ENCODE measurements around the gene VOPP1. TPM values are rescaled to one million over a fixed set of nuclear protein-coding genes. Genes with fewer than 3 reads are reported as not detected.
A peak's percentile ranks its signal among the peaks of the same experiment; 100 is the strongest.

Gene VOPP1
- total RNA-seq, 1 experiment from 2014 or later = 113 TPM

GRCh38 chr7:55539380-55539779 lies 32.9 kb downstream of the VOPP1 start:
- no peak for DNase-seq (ENCODE audit: low read depth)

GRCh38 chr7:55538538-55538937 lies 33.8 kb downstream of the VOPP1 start:
- DNase-seq (ENCODE audit: low read depth) = no peak
- in situ Hi-C loops (cut with HindIII; ENCODE audit: low pct_unique_long_range_greater_than_20kb, low sequenced_read_pairs) = no loop called here

More at GRCh38 chr7:55539380-55539779, 32.9 kb downstream of the VOPP1 start:
- in situ Hi-C loops (cut with HindIII; ENCODE audit: low pct_unique_long_range_greater_than_20kb, low sequenced_read_pairs) = no loop called here

GRCh38 chr7:55537458-55537990 lies 34.8 kb downstream of the VOPP1 start:
- in situ Hi-C loops (cut with HindIII; ENCODE audit: low pct_unique_long_range_greater_than_20kb, low sequenced_read_pairs) = no loop called here
- DNase-seq (ENCODE audit: low read depth) = no peak

- in situ Hi-C loops (cut with HindIII; ENCODE audit: low pct_unique_long_range_greater_than_20kb, low sequenced_read_pairs) = no loop called here
- DNase-seq (ENCODE audit: low read depth) = no peak
Observed at GRCh38 chr7:55536619-55537457, 35.5 kb downstream of the VOPP1 start.

- in situ Hi-C loops (cut with HindIII; ENCODE audit: low pct_unique_long_range_greater_than_20kb, low sequenced_read_pairs) = no loop called here
- DNase-seq (ENCODE audit: low read depth) = no peak
Observed at GRCh38 chr7:55535617-55536016, 36.7 kb downstream of the VOPP1 start.

- no peak for DNase-seq (ENCODE audit: low read depth)
- in situ Hi-C loops (cut with HindIII; ENCODE audit: low pct_unique_long_range_greater_than_20kb, low sequenced_read_pairs) = no loop called here
Observed at GRCh38 chr7:55534916-55535590, 37.2 kb downstream of the VOPP1 start.

- DNase-seq (ENCODE audit: low read depth) = no peak
- in situ Hi-C loops (cut with HindIII; ENCODE audit: low pct_unique_long_range_greater_than_20kb, low sequenced_read_pairs) = no loop called here
Observed at GRCh38 chr7:55534262-55534915, 37.9 kb downstream of the VOPP1 start.

- no peak for DNase-seq (ENCODE audit: low read depth)
- in situ Hi-C loops (cut with HindIII; ENCODE audit: low pct_unique_long_range_greater_than_20kb, low sequenced_read_pairs) = no loop called here
Observed at GRCh38 chr7:55533729-55534080, 38.6 kb downstream of the VOPP1 start.

GRCh38 chr7:55533050-55533728 lies 39.1 kb downstream of the VOPP1 start:
- in situ Hi-C loops (cut with HindIII; ENCODE audit: low pct_unique_long_range_greater_than_20kb, low sequenced_read_pairs) = no loop called here
- peak; percentile 56 for DNase-seq (ENCODE audit: low read depth)

- no peak for DNase-seq (ENCODE audit: low read depth)
- in situ Hi-C loops (cut with HindIII; ENCODE audit: low pct_unique_long_range_greater_than_20kb, low sequenced_read_pairs) = no loop called here
Observed at GRCh38 chr7:55532150-55532917, 40.0 kb downstream of the VOPP1 start.

- DNase-seq (ENCODE audit: low read depth) = no peak
- in situ Hi-C loops (cut with HindIII; ENCODE audit: low pct_unique_long_range_greater_than_20kb, low sequenced_read_pairs) = no loop called here
Observed at GRCh38 chr7:55531536-55531935, 40.8 kb downstream of the VOPP1 start.

- no peak for DNase-seq (ENCODE audit: low read depth)
- in situ Hi-C loops (cut with HindIII; ENCODE audit: low pct_unique_long_range_greater_than_20kb, low sequenced_read_pairs) = no loop called here
Observed at GRCh38 chr7:55527307-55527706, 45.0 kb downstream of the VOPP1 start.

- in situ Hi-C loops (cut with HindIII; ENCODE audit: low pct_unique_long_range_greater_than_20kb, low sequenced_read_pairs) = no loop called here
Observed at GRCh38 chr7:55526770-55527169, 45.5 kb downstream of the VOPP1 start.

GRCh38 chr7:55526329-55526728 lies 46.0 kb downstream of the VOPP1 start:
- in situ Hi-C loops (cut with HindIII; ENCODE audit: low pct_unique_long_range_greater_than_20kb, low sequenced_read_pairs) = no loop called here

More at GRCh38 chr7:55526770-55527169, 45.5 kb downstream of the VOPP1 start:
- no peak for DNase-seq (ENCODE audit: low read depth)

GRCh38 chr7:55524558-55525310 lies 47.6 kb downstream of the VOPP1 start:
- DNase-seq (ENCODE audit: low read depth) = no peak
- in situ Hi-C loops (cut with HindIII; ENCODE audit: low pct_unique_long_range_greater_than_20kb, low sequenced_read_pairs) = no loop called here

More at GRCh38 chr7:55526329-55526728, 46.0 kb downstream of the VOPP1 start:
- no peak for DNase-seq (ENCODE audit: low read depth)

- DNase-seq (ENCODE audit: low read depth) = no peak
- in situ Hi-C loops (cut with HindIII; ENCODE audit: low pct_unique_long_range_greater_than_20kb, low sequenced_read_pairs) = no loop called here
Observed at GRCh38 chr7:55523366-55523765, 48.9 kb downstream of the VOPP1 start.
